GM10248 (cell line): ENCODE measurements around the gene B3GNT4.
"Not testable (repeated sequence)": the region's sequence is repeated elsewhere in the genome, so short reads cannot be mapped to it uniquely, and the experiment has no call there.

Experiments
- CTCF ChIA-PET: fragments of 300-600 bp; sonication (Branson Sonifier 250); formaldehyde crosslinking; extraction: SDS; loops from one replicate; lab custom pipeline; 2021; ENCODE audit warnings: antibody characterized with exemption; lab: Yijun Ruan, JAX
- POLR2A ChIA-PET: fragments of 350-650 bp; sonication (Branson Sonifier 250); formaldehyde crosslinking; extraction: SDS; loops from one replicate; lab custom pipeline; 2020; ENCODE audit warnings: antibody characterized with exemption; lab: Yijun Ruan, JAX
- DNase-seq: peaks from one replicate; pipeline ENCODE4 v3.0.0; 2012; ENCODE audit errors: extremely low spot score
- TF ChIP-seq, protein P1 (sequence below): IDR thresholded peaks from 2 replicates; pipeline ENCODE4 v1.5.1; 2012; ENCODE audit warnings: mild to moderate bottlenecking, low read depth; ENCODE audit errors: extremely low read depth, missing control alignments, control extremely low read depth

Gene B3GNT4

DNA sequence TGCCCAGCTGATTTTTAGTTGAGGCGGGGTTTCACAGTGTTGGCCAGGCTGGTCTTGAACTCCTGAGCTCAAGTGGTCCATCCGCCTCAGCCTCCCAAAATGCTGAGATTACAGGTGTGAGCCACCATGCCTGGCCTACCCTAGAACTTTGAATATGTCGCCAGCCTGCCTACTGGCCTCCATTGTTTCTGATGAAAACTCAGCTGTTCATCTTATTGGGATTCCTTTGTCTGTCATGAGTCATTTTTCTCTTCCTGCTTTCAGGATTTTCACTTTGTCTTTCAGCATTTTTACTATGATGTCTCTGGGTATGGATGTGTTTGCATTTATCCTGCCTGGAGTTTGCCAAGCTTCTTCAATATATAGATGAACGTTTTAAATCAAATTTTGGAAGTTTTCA is 8.1 kb upstream of the B3GNT4 start:
- DNase-seq: no peak
- CTCF ChIA-PET: interaction anchor here (6.7 kb wide), 1 partner anchor 65 kb away, joined by 73 read pairs; no protein-coding TSS in a partner anchor
- POLR2A ChIA-PET: no interaction called here
- TF ChIP-seq, protein P1, sequence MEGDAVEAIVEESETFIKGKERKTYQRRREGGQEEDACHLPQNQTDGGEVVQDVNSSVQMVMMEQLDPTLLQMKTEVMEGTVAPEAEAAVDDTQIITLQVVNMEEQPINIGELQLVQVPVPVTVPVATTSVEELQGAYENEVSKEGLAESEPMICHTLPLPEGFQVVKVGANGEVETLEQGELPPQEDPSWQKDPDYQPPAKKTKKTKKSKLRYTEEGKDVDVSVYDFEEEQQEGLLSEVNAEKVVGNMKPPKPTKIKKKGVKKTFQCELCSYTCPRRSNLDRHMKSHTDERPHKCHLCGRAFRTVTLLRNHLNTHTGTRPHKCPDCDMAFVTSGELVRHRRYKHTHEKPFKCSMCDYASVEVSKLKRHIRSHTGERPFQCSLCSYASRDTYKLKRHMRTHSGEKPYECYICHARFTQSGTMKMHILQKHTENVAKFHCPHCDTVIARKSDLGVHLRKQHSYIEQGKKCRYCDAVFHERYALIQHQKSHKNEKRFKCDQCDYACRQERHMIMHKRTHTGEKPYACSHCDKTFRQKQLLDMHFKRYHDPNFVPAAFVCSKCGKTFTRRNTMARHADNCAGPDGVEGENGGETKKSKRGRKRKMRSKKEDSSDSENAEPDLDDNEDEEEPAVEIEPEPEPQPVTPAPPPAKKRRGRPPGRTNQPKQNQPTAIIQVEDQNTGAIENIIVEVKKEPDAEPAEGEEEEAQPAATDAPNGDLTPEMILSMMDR: no peak

DNA sequence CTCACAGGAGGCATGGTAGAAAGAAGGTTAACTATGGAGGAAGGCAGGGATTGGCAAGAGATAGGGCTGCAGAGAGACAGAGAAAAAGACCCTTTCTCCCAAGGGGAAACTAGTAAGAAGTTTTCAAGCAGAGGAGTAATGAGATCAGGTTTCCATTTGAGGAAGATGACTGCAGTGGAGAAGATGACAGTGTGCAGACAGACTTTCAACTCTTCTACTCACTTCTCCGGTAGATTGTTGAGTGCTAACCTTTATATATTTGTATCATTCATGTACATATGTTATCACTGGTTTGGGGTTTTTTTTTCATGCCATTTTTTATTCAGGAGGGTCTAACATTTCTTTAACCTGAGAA is 5.9 kb upstream of the B3GNT4 start:
- ChIA-PET POLR2A (no interaction called here), CTCF (no interaction called here)
- DNase-seq: peak; percentile 26
- TF ChIP-seq, protein P1: no peak

DNA sequence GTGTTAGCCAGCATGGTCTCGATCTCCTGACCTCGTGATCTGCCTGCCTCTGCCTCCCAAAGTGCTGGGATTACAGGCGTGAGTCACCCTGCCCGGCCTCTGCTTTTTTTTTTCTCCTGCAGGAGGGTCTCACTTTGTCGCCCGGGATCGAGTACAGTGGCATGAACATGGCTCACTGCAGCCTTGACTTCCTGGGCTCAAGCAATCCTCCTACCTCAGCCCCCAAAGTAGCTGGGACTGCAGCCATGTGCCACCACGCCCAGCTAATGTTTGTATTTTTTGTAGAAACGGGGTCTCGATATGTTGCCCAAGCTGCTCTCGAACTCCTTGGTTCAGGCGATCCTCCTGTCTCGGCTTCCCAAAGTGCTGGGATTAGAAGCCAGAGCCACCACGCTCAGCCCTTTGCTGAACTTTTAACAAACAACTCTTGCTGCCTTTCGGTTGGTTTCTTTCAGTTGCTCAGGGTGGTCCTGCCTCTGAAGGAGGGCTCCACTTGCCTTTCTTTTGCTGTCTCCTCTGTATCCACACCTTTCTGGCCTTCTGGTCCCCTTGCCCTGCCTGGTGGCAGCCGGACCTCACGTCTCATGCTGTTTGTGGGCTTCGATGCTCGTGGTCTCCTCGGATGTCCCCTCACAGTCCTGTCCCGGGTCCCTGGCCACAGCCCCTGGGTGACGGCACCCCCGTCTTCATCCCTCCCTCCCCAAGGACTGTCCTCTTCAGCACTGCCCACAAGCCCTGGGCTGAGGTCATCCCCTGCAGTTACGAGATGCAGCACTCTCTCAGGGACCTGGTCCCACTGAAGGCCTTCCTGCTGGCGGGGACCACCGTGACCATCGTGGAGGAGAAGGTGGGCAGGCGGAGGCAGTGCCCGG is 3.8 kb upstream of the B3GNT4 start:
- CTCF ChIA-PET: no interaction called here
- POLR2A ChIA-PET: no interaction called here
- no peak for DNase-seq
- TF ChIP-seq, protein P1: no peak

DNA sequence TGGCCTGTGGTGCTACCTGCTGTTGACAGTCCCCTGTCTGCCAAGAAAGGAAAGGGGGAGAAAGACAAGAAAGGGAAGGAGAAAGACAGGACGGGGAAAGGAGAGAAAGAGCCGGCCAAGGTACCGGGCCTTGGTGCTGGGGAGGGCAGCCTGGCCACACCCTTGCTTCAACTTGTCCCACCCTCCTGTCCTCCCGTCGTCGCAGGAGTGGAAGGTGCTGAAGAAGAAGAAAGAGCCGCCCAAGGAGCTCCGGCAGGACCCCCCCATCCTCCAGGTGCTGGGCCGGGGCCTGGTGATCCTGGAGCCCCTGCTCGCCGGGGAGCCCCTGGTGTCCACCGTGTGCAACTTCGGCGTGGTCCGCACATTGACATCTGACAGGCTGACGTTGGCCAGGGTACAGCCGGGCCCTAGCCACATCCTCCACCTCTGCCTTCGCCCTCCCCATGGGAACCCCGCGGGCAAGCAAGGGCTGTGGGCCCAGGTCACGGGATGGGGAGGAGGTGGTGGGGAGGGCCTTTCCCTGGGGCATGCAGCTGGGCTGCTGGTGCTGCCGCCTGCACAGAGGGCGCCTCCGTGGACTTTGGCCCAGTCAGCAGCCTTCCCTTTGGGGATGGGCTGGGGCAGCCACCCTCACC is 2.9 kb upstream of the B3GNT4 start:
- POLR2A ChIA-PET: no interaction called here
- CTCF ChIA-PET: interaction anchor here (4.1 kb wide), 1 partner anchor 9 kb away, joined by 20 read pairs; no protein-coding TSS in a partner anchor

DNA sequence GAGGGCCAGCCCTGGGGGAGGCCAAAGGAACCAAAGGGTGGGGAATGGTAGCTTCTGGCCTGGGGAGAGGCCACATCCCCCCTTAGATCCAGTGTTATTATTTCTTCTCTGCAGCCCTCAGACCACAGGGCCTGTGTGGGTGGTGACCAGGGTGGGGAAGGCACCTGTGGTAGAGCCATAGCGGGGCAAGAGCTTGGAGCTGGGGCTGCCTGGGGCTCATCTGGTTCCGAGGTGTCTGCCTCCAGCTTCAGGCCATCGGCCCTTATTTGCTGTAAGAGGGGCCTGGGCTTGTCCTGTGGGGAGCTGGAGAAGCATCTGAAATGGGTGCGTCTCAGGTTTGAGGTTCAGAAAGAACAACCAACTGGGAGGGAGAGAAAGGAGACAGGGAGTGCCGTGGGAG is 2.1 kb upstream of the B3GNT4 start:
- TF ChIP-seq, protein P1: no peak
- ChIA-PET POLR2A (no interaction called here), CTCF (interaction anchor here (4.1 kb wide), 1 partner anchor 10 kb away, joined by 20 read pairs; no protein-coding TSS in a partner anchor)
- DNase-seq: no peak

More for the DNA sequence above, 2.9 kb upstream of the B3GNT4 start:
- TF ChIP-seq, protein P1: no peak
- no peak for DNase-seq

DNA sequence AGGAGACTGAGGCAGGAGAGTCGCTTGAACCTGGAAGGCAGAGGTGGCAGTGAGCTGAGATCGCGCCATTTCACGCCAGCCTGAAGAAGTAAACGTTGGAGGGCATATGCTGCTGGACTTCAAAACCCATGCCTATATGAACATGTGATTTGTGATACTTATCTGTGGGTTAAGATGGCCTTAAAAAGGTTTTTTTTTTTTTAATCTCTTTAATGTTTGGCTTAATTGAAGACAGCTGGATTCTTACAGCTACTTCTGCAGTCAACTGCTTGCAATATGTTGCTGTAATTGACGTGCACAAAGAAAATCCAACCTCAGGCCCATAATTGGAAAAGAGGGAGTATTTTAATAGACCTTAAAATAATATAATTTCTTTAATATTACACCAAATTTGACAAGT is 1.5 kb upstream of the B3GNT4 start:
- ChIA-PET POLR2A (no interaction called here), CTCF (interaction anchor here (4.1 kb wide), 1 partner anchor 11 kb away, joined by 20 read pairs; no protein-coding TSS in a partner anchor)
- TF ChIP-seq, protein P1: no peak
- DNase-seq: no peak

DNA sequence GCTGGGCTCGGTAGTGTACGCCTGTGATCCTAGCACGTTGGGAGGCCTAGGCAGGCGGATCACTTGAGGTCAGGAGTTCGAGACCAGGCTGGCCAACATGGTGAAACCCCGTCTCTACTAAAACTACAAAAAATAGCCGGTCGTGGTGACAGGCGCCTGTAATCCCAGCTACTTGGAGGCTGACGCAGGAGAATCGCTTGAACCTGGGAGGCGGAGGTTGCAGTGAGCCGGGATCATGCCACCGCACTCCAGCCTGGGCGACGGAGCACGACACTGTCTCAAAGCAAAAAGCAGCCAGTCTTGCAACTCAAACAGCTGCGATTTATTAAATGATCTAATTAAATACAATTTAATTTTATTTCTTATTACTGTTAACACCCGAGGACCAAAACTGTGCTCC is 698 bp upstream of the B3GNT4 start:
- CTCF ChIA-PET: interaction anchor here (0.9 to 4.1 kb wide), 2 partner anchors 12 to 15 kb away, joined by 3 to 20 read pairs; no protein-coding TSS in a partner anchor
- DNase-seq, POLR2A ChIA-PET: not testable (repeated sequence)
